Activated naive CD4-positive, alpha-beta T cell treated with anti-CD3 and anti-CD28 coated beads, Interleukin-2, amount 10 ng/mL, durations not matched to agents 7 days and 5 days (primary cell): ENCODE measurements around the gene GNL3.
A peak's percentile ranks its signal among the peaks of the same experiment; 100 is the strongest.

Source experiments
- CTCF ChIA-PET: fragments of 350-600 bp; sonication (Branson Sonifier 250); formaldehyde crosslinking; loops from one replicate; lab custom pipeline; 2021; ENCODE audit warnings: antibody characterized with exemption; lab: Charles Lee
- DNase-seq: peaks from one replicate; pipeline ENCODE4 v3.0.0-alpha.2; 2020
- H3K27ac Mint-ChIP-seq: one replicate; pipeline ENCODE4 v1.8.0; 2021; ENCODE audit warnings: mild to moderate bottlenecking, moderate library complexity, mixed read lengths
- H3K27me3 Mint-ChIP-seq: one replicate; pipeline ENCODE4 v1.8.0; 2021; ENCODE audit warnings: mild to moderate bottlenecking, mixed read lengths
- H3K36me3 Mint-ChIP-seq: one replicate; pipeline ENCODE4 v1.8.0; 2021; ENCODE audit warnings: mixed read lengths
- H3K4me1 Mint-ChIP-seq: one replicate; pipeline ENCODE4 v1.8.0; 2021; ENCODE audit warnings: mixed read lengths
- H3K4me3 Mint-ChIP-seq: one replicate; pipeline ENCODE4 v1.8.0; 2021; ENCODE audit warnings: mild to moderate bottlenecking, moderate library complexity, mixed read lengths
- H3K9me3 Mint-ChIP-seq: one replicate; pipeline ENCODE4 v1.8.0; 2021; ENCODE audit warnings: mixed read lengths

Gene GNL3

GRCh38 chr3:52695798-52696671, 10.2 kb downstream of the GNL3 start:
- H3K36me3 Mint-ChIP-seq: peaks cover 59% of the 10 kb centered on the region
- CTCF ChIA-PET: no interaction called here
- H3K27me3 Mint-ChIP-seq: no peaks in the 10 kb centered on the region
- no peak overlapping the region for H3K4me3 Mint-ChIP-seq
- no peak overlapping the region for H3K27ac Mint-ChIP-seq
- H3K9me3 Mint-ChIP-seq: no peaks in the 10 kb centered on the region
- H3K4me1 Mint-ChIP-seq: peaks cover 2% of the 10 kb centered on the region
- DNase-seq: no peak

DNA sequence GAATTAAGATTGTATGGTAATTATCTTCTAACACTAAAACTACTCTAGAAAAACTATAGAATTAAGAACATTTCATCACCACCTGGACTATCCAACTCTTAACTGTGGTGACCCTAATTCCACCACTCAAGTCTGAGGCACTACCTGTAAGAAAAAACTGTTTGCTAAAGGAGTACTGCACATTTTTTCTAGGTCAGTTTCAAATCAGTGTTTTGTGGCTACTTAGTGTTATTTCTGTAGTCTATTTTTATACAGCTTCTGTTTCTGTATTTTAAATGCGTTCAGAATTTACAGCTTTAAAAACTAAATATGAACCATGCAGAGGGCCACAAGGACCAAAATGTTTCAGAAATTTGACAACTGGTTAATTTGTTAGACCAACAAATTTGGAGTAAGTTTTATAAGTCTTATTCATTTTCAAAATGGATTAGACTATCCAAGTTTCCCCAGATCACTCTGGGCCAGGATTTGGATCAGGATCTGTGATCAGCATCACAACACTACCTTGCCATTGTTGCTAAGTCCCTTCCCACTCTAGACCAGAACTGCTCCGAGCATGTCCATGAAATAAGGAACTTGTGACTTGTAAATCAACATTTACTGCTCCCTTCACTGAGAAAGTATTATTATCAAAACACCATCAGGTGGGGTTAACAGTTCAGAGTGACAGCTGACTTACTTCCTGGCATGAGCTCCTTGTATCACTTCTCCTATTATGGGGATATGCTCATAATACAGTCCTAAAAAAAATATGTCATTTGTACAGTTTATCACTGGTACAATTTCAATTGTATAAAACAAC, 11.2 kb downstream of the GNL3 start:
- DNase-seq: no peak
- CTCF ChIA-PET: no interaction called here
- H3K36me3 Mint-ChIP-seq: peaks cover 51% of the 10 kb centered on the region
- no peaks in the 10 kb centered on the region for H3K9me3 Mint-ChIP-seq
- no peak overlapping the region for H3K4me3 Mint-ChIP-seq
- peaks cover 2% of the 10 kb centered on the region for H3K4me1 Mint-ChIP-seq
- H3K27ac Mint-ChIP-seq: no peak overlapping the region
- no peaks in the 10 kb centered on the region for H3K27me3 Mint-ChIP-seq

GRCh38 chr3:52697632-52697965, 11.8 kb downstream of the GNL3 start:
- Mint-ChIP-seq H3K9me3 (no peaks in the 10 kb centered on the region), H3K36me3 (peaks cover 49% of the 10 kb centered on the region), H3K27ac (no peak overlapping the region), H3K4me3 (no peak overlapping the region), H3K4me1 (peaks cover 2% of the 10 kb centered on the region), H3K27me3 (no peaks in the 10 kb centered on the region)
- CTCF ChIA-PET: no interaction called here
- no peak for DNase-seq

DNA sequence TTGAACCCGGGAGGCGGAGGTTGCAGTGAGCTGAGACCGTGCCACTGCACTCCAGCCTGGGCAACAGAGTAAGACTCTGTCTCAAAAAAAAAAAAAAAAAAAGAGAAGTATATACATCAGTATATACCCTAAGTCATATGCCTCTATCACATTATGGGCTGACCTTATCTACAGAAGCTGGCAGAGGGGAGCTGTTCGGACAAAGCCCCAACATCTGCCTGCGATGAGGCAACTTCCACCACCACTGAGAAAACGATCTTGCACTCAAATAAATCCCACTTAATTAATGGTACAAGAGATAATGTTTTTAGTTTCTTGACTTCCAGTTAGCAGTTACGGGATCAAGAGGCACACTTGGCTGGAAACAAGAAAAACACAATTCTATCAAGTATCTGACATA, 17.5 kb downstream of the GNL3 start:
- Mint-ChIP-seq H3K4me3 (no peak overlapping the region), H3K36me3 (peaks cover 5% of the 10 kb centered on the region), H3K27me3 (no peaks in the 10 kb centered on the region), H3K27ac (peak overlapping the region; percentile 8), H3K4me1 (peaks cover 31% of the 10 kb centered on the region), H3K9me3 (no peaks in the 10 kb centered on the region)
- CTCF ChIA-PET: no interaction called here
- DNase-seq: no peak

DNA sequence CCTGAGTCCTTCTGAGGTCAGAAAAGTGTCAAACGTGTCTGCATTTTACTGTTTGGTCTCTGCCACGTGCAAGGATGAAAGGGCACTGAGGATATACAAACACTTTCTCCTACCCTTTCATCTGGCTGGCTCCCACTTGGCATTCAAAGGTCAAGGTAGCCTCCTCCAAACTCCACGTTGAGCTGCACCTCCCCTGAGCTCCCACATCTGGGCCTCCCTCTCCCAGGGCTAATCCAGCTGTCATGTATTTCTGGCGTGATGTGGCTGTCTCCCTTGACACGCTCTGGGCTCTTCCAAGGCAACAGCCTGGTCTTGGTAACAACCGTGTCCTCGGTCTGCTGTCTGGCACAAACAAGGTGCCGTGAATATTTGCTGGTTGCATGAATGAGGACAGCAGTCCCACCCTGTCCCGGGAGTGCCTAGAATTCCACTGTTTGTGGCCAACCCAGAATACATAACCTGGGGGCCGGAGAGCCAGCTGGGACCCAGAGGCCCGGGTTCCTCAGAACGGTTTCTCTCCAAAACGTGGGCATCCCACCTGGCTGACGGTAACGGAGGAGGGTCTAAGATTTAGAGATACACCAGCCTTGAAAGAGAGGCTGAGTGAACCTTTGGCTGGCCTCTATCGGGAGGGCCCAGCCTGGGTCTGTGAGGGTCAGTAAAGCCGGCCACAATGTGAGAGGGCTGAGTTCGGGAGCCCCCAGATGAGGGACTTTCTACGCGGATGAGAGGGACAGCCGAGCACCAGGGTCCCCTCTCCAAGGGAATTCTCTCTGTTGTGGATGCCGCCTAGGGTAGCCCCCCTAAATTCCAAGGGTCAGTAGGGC, 19.0 kb downstream of the GNL3 start:
- Mint-ChIP-seq H3K4me3 (peak overlapping the region; percentile 95), H3K9me3 (no peaks in the 10 kb centered on the region), H3K27ac (peak overlapping the region; percentile 90), H3K36me3 (peaks cover 6% of the 10 kb centered on the region), H3K4me1 (peaks cover 34% of the 10 kb centered on the region), H3K27me3 (no peaks in the 10 kb centered on the region)
- CTCF ChIA-PET: no interaction called here
- no peak for DNase-seq

- Mint-ChIP-seq H3K36me3 (peaks cover 6% of the 10 kb centered on the region), H3K4me3 (peak overlapping the region; percentile 95), H3K4me1 (peaks cover 34% of the 10 kb centered on the region), H3K27me3 (no peaks in the 10 kb centered on the region), H3K27ac (peak overlapping the region; percentile 90), H3K9me3 (no peaks in the 10 kb centered on the region)
- CTCF ChIA-PET: no interaction called here
- no peak for DNase-seq
Measured at GRCh38 chr3:52705438-52705687, 19.5 kb downstream of the GNL3 start.

DNA sequence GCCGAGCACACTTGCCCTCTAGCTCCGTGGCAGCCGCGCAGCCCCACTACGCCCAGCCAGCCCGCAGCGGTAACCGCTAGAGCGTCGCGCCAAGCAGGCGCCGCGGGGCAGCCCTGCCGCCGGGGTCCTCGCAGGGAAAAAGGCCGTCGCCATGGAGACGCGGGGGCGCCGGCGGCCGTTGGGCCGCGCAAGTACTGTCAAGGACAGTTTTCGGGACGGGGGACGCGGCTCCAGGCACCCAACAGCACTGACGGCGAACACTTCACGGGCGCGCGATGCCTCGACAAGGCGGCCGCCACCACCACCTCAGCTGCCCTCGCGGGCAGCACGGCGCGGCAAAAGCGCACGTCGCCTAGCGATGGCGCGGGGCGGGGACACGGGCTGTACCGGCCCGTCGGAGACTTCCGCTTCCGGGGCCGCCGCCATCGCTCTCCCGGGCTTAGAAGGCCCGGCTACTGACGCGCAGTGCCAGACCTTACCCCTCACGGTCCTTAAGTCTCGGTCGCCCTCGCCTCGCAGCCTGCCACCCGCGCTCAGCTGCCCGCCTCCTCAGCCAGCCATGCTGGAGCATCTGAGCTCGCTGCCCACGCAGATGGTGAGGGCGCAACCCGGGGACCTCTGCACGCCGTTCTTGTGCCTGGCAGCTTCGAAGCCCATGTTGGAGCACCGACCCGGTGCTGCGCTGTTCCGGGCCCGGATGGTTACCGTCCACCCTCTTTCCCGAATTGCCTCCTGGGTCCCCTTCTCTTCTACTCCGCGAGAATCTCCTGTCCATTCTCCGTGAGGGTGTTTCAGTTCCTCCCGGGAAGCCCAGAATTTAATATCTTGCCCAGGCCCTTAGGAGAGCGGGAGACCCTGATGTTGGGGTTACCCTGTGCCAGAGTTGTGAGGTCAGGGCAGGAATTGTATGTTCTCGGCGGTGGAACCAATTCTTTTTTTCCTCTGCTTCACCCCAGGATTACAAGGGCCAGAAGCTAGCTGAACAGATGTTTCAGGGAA, 20.2 kb downstream of the GNL3 start, which contains the start of the genes GLT8D1 and SPCS1:
TSS of gene GLT8D1 (minus strand) at position 104 of the 999 bp plus-strand sequence. CDS start 5,331 bp downstream, outside the sequence.
TSS of gene SPCS1 (plus strand) at position 419 of the 999 bp plus-strand sequence. CDS start at position 560, 141 bp downstream.
- peak; percentile 90 for DNase-seq
- Mint-ChIP-seq H3K4me1 (peaks cover 34% of the 10 kb centered on the region), H3K27ac (peak within 1 kb of the TSS; percentile 90), H3K36me3 (peaks cover 6% of the 10 kb centered on the region), H3K27me3 (no peaks in the 10 kb centered on the region), H3K9me3 (no peaks in the 10 kb centered on the region), H3K4me3 (peak within 1 kb of the TSS; percentile 95)
- CTCF ChIA-PET: interaction anchor here (1.2 kb wide), 1 partner anchor 14 kb away, joined by 4 read pairs; no protein-coding TSS in a partner anchor

- H3K9me3 Mint-ChIP-seq: no peaks in the 10 kb centered on the region
- CTCF ChIA-PET: interaction anchor here (0.6 kb wide), 1 partner anchor 17 kb away, joined by 4 read pairs; no protein-coding TSS in a partner anchor
- H3K27ac Mint-ChIP-seq: peak overlapping the region; percentile 29
- H3K27me3 Mint-ChIP-seq: no peaks in the 10 kb centered on the region
- H3K36me3 Mint-ChIP-seq: peaks cover 11% of the 10 kb centered on the region
- no peak for DNase-seq
- peak overlapping the region; percentile 59 for H3K4me3 Mint-ChIP-seq
- H3K4me1 Mint-ChIP-seq: peaks cover 34% of the 10 kb centered on the region
Measured at GRCh38 chr3:52707585-52707984, 21.8 kb downstream of the GNL3 start.

DNA sequence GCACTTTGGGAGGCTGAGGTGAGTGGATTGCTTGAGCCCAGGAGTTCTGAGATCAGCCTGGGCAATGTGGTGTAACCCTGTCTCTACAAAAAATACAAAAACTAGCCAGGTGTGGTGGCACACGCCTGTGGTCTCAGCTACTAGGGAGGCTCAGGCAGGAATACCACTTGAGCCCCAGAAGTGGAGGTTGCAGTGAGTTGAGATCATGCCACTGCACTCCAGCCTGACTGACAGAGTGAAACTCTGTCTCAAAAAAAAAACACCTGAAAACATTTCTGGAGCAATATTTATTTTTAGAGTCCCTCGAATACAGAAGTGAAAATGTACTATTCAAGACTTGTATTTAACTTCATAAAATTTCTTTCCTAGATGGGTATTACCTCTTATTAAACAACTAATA, 24.7 kb downstream of the GNL3 start:
- CTCF ChIA-PET: no interaction called here
- Mint-ChIP-seq H3K27me3 (no peaks in the 10 kb centered on the region), H3K4me3 (no peak overlapping the region), H3K4me1 (peaks cover 18% of the 10 kb centered on the region), H3K36me3 (peaks cover 16% of the 10 kb centered on the region), H3K27ac (no peak overlapping the region), H3K9me3 (no peaks in the 10 kb centered on the region)
- no peak for DNase-seq

- Mint-ChIP-seq H3K9me3 (no peaks in the 10 kb centered on the region), H3K4me1 (peaks cover 10% of the 10 kb centered on the region), H3K27ac (no peak overlapping the region), H3K27me3 (no peaks in the 10 kb centered on the region), H3K36me3 (peaks cover 16% of the 10 kb centered on the region), H3K4me3 (no peak overlapping the region)
- DNase-seq: no peak
- CTCF ChIA-PET: no interaction called here
Measured at GRCh38 chr3:52712291-52713212, 26.7 kb downstream of the GNL3 start.

GRCh38 chr3:52714335-52715302, 28.8 kb downstream of the GNL3 start:
- no peaks in the 10 kb centered on the region for H3K27me3 Mint-ChIP-seq
- peaks cover 19% of the 10 kb centered on the region for H3K36me3 Mint-ChIP-seq
- H3K4me1 Mint-ChIP-seq: peaks cover under 1% of the 10 kb centered on the region
- H3K9me3 Mint-ChIP-seq: peaks cover 3% of the 10 kb centered on the region
- no peak for DNase-seq
- no peak overlapping the region for H3K27ac Mint-ChIP-seq
- CTCF ChIA-PET: no interaction called here
- no peak overlapping the region for H3K4me3 Mint-ChIP-seq
